Fibroblast of lung (primary cell): ENCODE measurements around the gene ZNF804B.

Experiments
- EZH2 ChIP-seq: IDR thresholded peaks from 2 replicates; pipeline ENCODE4 v1.5.1; 2012; ENCODE audit warnings: low read length, control low read depth, mild to moderate bottlenecking; ENCODE audit errors: missing control alignments
- TF ChIP-seq, protein P1 (sequence below), 2 donors: IDR thresholded peaks in 1 of 2; conservative IDR thresholded peaks in 1 of 2; 1 replicate in 1 of 2; 2 replicates in 1 of 2; pipeline ENCODE4 v1.5.1; 2011 to 2012; ENCODE audit warnings: low read length in 2 of 2, control low read depth in 1 of 2, inconsistent platforms in 1 of 2, low read depth in 1 of 2, mild to moderate bottlenecking in 1 of 2

DNA sequence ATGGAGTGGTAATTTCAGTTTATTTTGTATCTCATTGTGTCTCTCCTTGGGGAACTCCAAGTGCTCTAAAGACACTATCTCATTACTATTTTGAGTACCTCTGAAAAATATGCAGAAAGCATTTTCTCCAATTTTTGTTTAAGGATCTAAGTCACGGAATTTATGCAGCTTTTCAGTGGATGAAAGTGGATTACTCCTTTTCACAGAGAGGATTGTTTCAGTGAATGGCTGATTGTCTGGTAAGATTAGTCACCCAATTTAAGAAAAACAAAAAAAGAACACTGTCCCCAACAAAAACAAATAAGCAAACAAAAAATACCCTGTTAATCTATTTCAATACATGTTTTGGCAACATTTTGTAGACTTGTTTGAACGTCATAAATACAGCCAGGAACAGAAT is 374.3 kb downstream of the ZNF804B start:
- TF ChIP-seq, protein P1, sequence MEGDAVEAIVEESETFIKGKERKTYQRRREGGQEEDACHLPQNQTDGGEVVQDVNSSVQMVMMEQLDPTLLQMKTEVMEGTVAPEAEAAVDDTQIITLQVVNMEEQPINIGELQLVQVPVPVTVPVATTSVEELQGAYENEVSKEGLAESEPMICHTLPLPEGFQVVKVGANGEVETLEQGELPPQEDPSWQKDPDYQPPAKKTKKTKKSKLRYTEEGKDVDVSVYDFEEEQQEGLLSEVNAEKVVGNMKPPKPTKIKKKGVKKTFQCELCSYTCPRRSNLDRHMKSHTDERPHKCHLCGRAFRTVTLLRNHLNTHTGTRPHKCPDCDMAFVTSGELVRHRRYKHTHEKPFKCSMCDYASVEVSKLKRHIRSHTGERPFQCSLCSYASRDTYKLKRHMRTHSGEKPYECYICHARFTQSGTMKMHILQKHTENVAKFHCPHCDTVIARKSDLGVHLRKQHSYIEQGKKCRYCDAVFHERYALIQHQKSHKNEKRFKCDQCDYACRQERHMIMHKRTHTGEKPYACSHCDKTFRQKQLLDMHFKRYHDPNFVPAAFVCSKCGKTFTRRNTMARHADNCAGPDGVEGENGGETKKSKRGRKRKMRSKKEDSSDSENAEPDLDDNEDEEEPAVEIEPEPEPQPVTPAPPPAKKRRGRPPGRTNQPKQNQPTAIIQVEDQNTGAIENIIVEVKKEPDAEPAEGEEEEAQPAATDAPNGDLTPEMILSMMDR (conservative IDR thresholded peaks at IDR 0.05 in 1 of 2, IDR thresholded peaks at IDR 0.05 in 1 of 2; ENCODE audit: low read depth in 1 of 2, low read length in 2 of 2), result no peak
- no peak for TF ChIP-seq EZH2
